ENCODE measurements around the gene IGLL1.

GRCh38 chr22:23548501-23549197 lies 31.4 kb downstream of the IGLL1 start:
- no peak for TF ChIP-seq CTCF (IDR thresholded peaks at IDR 0.05)
- TF ChIP-seq POLR2A (IDR thresholded peaks at IDR 0.05) = no peak

All from testis (tissue), 2 donors.